Heart right ventricle (tissue), 16 donors: Measurements from ENCODE around the gene DNASE2. TPM values are rescaled to one million over a fixed set of nuclear protein-coding genes. Genes with fewer than 3 reads are reported as not detected.

Source experiments
- ATAC-seq, 8 donors: fragments of 200-7000 bp; cut with Tn5 transposase; one replicate each; pipeline ENCODE4 v1.9.1; 2020; ENCODE audit warnings: mild to moderate bottlenecking in 8 of 8, moderate library complexity in 8 of 8, moderate number of reproducible peaks in 1 of 8
- DNase-seq, 2 donors: peaks; one replicate each; pipeline ENCODE4 v3.0.0-alpha.2; 2020
- H3K27ac ChIP-seq, 10 donors: fragments of 200-600 bp; sonication (generic) in 2 of 10; one replicate each; pipeline versions ENCODE4 v1.5.0 to v1.8.0; 2020 to 2022; ENCODE audit warnings: mild to moderate bottlenecking in 3 of 10
- H3K27me3 ChIP-seq, 7 donors: fragments of 200-600 bp; one replicate each; pipeline ENCODE4 v1.8.0; 2021 to 2022; ENCODE audit warnings: mild to moderate bottlenecking in 2 of 7
- H3K36me3 ChIP-seq, 9 donors: fragments of 200-600 bp; sonication (generic) in 1 of 9; one replicate each; pipeline versions ENCODE4 v1.5.0 to v1.8.0; 2020 to 2022; ENCODE audit warnings: mild to moderate bottlenecking in 2 of 9
- H3K4me1 ChIP-seq, 9 donors: fragments of 200-600 bp; sonication (generic) in 1 of 9; one replicate each; pipeline versions ENCODE4 v1.5.0 to v1.8.0; 2020 to 2022; ENCODE audit warnings: mild to moderate bottlenecking in 4 of 9
- H3K4me3 ChIP-seq, 10 donors: fragments of 200-600 bp; sonication (generic) in 2 of 10; one replicate each; pipeline versions ENCODE4 v1.5.0 to v1.8.0; 2020 to 2022; ENCODE audit warnings: mild to moderate bottlenecking in 7 of 10, moderate library complexity in 2 of 10
- H3K9me3 ChIP-seq, 11 donors: fragments of 200-600 bp in 10 of 11; sonication (generic) in 2 of 11; one replicate each; pipeline versions ENCODE4 v1.5.0 to v1.8.0; 2013 to 2022; ENCODE audit warnings: mild to moderate bottlenecking in 2 of 11, control low read depth in 1 of 11, moderate library complexity in 1 of 11
- CTCF ChIP-seq, 9 donors: fragments of 200-600 bp; sonication (generic) in 2 of 9; IDR thresholded peaks; one replicate each; pipeline versions ENCODE4 v1.5.0 to v1.8.0; 2021 to 2022; ENCODE audit warnings: antibody characterized with exemption in 9 of 9, mild to moderate bottlenecking in 5 of 9, moderate library complexity in 1 of 9
- WGBS, 2 donors: extraction: QIAGEN DNeasy Blood & Tissue Kit; methylation state at CpG; one replicate each; pipeline ENCODE4 v1.1.7; 2013; ENCODE audit warnings: inconsistent platforms in 1 of 2; 5-methylcytosine and 5-hydroxymethylcytosine counted together
- intact Hi-C, 10 donors: fragments of 100-400 bp; cut with DNase I; formaldehyde crosslinking; loops; one replicate each; pipeline versions ENCODE4 v1.11.1 to v1.14.2; 2022
- polyA plus RNA-seq, 2 donors: library from polyadenylated mRNA; stranded (reverse); fragments of 200-250 nt; gene quantifications; one replicate each; pipeline ENCODE4 v1.2.3, GENCODE V29; 2013
- total RNA-seq, 10 donors: library from RNA; stranded (reverse); fragmentation: NEBNext Ultra II Directional in 3 of 10; extraction: Animal tissue kit (Norgen Biotek cat#: 25700) in 3 of 10; gene quantifications; one replicate each; pipeline versions ENCODE4 v1.2.1 to v1.2.4, GENCODE V29; 2021 to 2023
- donor health status: Arrhythmogenic right ventricular cardiomyopathy.
- donor health status: ischemic (EF 13 %, LVEDD 7.1; RV severe dilation, severe dysfunction).
- donor health status: healthy with polysubstance abuse.
- donor health status: DM: no; HTN: yes; CAD: no.
- donor health status: DM: no; HTN: no; CAD: no.
- donor health status: ischemic (EF 25% LVEDD 6.9; RV normal size, moderate dysfunction).
- donor health status: ischemic (EF 25% LVEDD 5.7; RV mildly dilated, moderate dysfunction).
- donor health status: healthy.
- donor health status: DM: yes; HTN: yes; CAD: no.
- donor health status: Ischemic cardiomyopathy.
- donor health status: ischemic (EF 35%, LVEDD 5.7; RV mildly dilated, moderate dysfunction).
- donor health status: nonischemic (EF 11% LVEDD 7.7; RV severe dilation, severe dysfunction).
- donor health status: DM: yes; HTN: yes; CAD: no.
- donor health status: PGD.
- donor health status: ischemic (EF 29% LVEDD 5.4; RV normal size, mild dysfunction).
- donor health status: nonischemic (EF 23%, LVEDD 6.1; RV moderate dilation, normal function).

The DNASE2 gene
- total and polyA plus RNA-seq, 12 donors: 10.5 to 34.9 (median 19.9) TPM

DNA sequence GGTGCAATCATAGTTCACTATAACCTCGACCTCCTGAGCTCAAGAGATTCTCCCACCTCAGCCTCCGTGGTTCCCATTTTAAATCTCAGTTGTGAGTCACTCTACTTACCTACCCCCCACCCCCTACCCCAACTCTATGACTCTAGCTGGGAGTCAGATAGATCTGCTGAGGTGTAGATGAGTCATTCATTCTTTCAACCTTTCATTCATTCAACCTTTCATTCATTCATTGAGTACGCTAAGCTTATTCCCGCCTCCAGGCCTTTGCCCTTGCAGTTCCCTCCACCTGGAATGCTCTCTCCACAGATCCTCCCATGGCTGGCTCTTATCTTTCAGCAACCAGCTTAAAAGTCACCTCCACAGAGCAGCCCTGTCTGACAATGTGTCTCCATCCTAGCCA is 44.0 kb downstream of the DNASE2 start:
- 82 to 90% methylated on average over 4 of the region's 4 CpGs for WGBS, 2 donors

DNA sequence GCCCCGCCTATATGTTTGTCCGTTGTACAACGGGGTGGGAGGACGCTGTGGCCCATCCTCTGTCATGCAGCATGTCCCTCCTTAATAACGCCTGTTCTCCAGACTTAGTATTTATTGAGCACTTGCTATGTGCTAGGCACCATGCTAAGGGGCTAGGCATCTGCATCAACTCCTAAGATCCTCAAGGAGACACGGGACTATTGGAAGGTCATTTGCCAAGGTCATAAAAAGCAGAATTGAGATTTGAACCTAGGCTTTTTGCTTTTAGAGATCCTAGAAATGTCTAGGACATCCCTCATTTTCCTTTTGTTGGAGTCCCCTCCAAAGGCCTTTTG is 44.8 kb downstream of the DNASE2 start:
- 4 to 7% methylated on average over 6 of the region's 6 CpGs for WGBS, 2 donors
- intact Hi-C loops: no loop called here
- H3K4me1 ChIP-seq: peaks cover 4 to 45% (median 23%) of the 10 kb centered on the region in 9 donors

More for the DNA sequence above, 44.0 kb downstream of the DNASE2 start:
- intact Hi-C loops: no loop called here
- no peak for DNase-seq
- Histone ChIP-seq H3K27ac (no peak overlapping the region), H3K4me1 (peaks cover 4 to 46% (median 23%) of the 10 kb centered on the region in 9 donors), H3K27me3 (peaks cover 36 to 100% (median 99%) of the 10 kb centered on the region in 7 donors), H3K36me3 (no peaks in the 10 kb centered on the region), H3K4me3 (no peak overlapping the region), H3K9me3 (no peaks in the 10 kb centered on the region)
- no peak for TF ChIP-seq CTCF (IDR thresholded peaks at IDR 0.05)
- ATAC-seq: no peak

GRCh38 chr19:12834976-12835757 is 46.1 kb downstream of the DNASE2 start:
- no peaks in the 10 kb centered on the region for H3K9me3 ChIP-seq
- H3K36me3 ChIP-seq: no peaks in the 10 kb centered on the region
- H3K27me3 ChIP-seq: peaks cover 36 to 100% (median 96%) of the 10 kb centered on the region in 7 donors
- no peak overlapping the region for H3K4me3 ChIP-seq
- peaks cover 4 to 35% (median 17%) of the 10 kb centered on the region in 9 donors for H3K4me1 ChIP-seq
- WGBS, 2 donors: 5 to 7% methylated on average over 39 of the region's 39 CpGs
- TF ChIP-seq CTCF (IDR thresholded peaks at IDR 0.05): no peak
- peak in 1 of 2 donors; percentile 19 for DNase-seq
- intact Hi-C loops: no loop called here
- ATAC-seq: no peak
- H3K27ac ChIP-seq: no peak overlapping the region

More for the DNA sequence above, 44.8 kb downstream of the DNASE2 start:
- DNase-seq (no peak), ATAC-seq (no peak)
- Histone ChIP-seq H3K27me3 (peaks cover 39 to 100% (median 99%) of the 10 kb centered on the region in 7 donors), H3K4me3 (no peak overlapping the region), H3K9me3 (no peaks in the 10 kb centered on the region), H3K27ac (no peak overlapping the region), H3K36me3 (no peaks in the 10 kb centered on the region)
- TF ChIP-seq CTCF (IDR thresholded peaks at IDR 0.05): no peak

- H3K9me3 ChIP-seq: no peaks in the 10 kb centered on the region
- H3K27ac ChIP-seq: no peak within 1 kb of the TSS
- ATAC-seq (no peak), DNase-seq (no peak)
- TF ChIP-seq CTCF (IDR thresholded peaks at IDR 0.05): no peak
- H3K4me3 ChIP-seq: peak within 1 kb of the TSS in 9 of 10 donors; percentile 29 to 53 (median 43)
- intact Hi-C loops: no loop called here
- 4 to 6% methylated on average over 20 of the region's 20 CpGs for WGBS, 2 donors
- peaks cover 4 to 35% (median 17%) of the 10 kb centered on the region in 9 donors for H3K4me1 ChIP-seq
- no peaks in the 10 kb centered on the region for H3K36me3 ChIP-seq
- H3K27me3 ChIP-seq: peaks cover 36 to 100% (median 96%) of the 10 kb centered on the region in 7 donors
Observed at GRCh38 chr19:12834566-12834943, 46.7 kb downstream of the DNASE2 start, which contains the start of gene RTBDN. Gene RTBDN, minus strand, starts transcription at chr19:12834579. Its CDS starts 4,600 bp downstream, at chr19:12829979.
